ENCODE measurements around the gene KHDRBS2.

Gene KHDRBS2

DNA sequence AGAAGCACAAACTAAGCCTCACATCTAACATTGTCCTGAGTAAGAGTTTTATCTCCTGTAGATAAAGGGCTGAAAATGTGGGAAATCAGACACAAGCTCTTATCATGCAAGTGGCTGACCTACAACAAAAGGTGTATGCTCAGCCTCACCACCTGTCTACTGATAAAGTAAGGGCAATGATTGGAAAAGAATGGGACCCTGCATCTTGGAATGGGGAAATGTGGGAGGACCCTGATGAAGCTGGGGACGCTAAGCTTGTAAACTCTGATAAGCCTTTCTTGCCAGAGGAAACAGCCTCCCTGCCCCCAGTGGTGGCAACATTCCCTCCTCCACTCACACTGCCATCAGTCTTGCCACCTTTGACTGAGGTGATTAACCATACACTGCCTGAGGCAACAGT is 166.6 kb downstream of the KHDRBS2 start:
- in situ Hi-C loops (cut with HindIII; ENCODE audit: low sequenced_read_pairs) = no loop called here
- no peak for TF ChIP-seq CTCF (IDR thresholded peaks at IDR 0.05; ENCODE audit: low read depth, low read length, missing control alignments)
- no peak for DNase-seq (ENCODE audit: low read depth)
- no peak overlapping the region for H3K4me3 ChIP-seq (ENCODE audit: low read depth, low read length)

DNA sequence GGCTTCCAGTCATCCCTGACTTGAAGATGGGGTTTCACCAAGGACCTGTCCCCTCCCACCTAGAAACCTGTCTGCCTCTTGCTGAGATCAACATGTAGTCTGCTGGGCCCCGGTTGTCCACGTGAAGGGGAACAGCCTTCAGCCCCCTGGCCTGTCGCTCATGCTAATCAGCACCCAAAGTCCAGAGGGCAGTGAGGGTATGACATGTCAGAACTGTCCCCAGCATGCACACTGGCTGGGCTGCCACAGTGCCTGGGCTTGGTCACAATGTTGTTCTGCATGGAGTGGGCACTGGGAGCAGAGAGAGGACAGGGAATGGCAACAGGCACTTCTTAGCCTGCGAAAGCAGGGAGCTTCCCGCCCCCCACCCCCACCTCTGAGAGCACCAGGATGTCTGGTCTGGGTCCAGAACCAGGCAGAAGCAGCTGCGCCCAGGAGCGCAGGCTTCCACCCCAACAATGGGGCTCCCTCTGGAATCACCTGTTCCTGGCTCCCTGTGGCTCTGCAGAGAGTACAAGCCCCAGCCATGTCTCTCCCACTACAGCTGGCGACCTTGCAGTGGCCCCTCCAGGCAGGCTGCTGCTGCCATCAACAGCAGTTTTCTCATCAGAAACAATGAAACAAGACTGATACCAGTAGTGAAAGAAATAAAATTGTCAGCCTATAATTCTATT is 182.7 kb downstream of the KHDRBS2 start:
- H3K4me3 ChIP-seq (ENCODE audit: low read depth, low read length) = no peak overlapping the region
- DNase-seq (ENCODE audit: low read depth) = no peak
- TF ChIP-seq CTCF (IDR thresholded peaks at IDR 0.05; ENCODE audit: low read depth, low read length, missing control alignments) = no peak
- in situ Hi-C loops (cut with HindIII; ENCODE audit: low sequenced_read_pairs) = no loop called here

GRCh38 chr6:62102387-62102786 is 183.6 kb downstream of the KHDRBS2 start:
- no peak for DNase-seq (ENCODE audit: low read depth)
- in situ Hi-C loops (cut with HindIII; ENCODE audit: low sequenced_read_pairs) = no loop called here
- TF ChIP-seq CTCF (IDR thresholded peaks at IDR 0.05; ENCODE audit: low read depth, low read length, missing control alignments) = no peak
- H3K4me3 ChIP-seq (ENCODE audit: low read depth, low read length) = no peak overlapping the region

- in situ Hi-C loops (cut with HindIII; ENCODE audit: low sequenced_read_pairs) = no loop called here
- no peak overlapping the region for H3K4me3 ChIP-seq (ENCODE audit: low read depth, low read length)
- no peak for DNase-seq (ENCODE audit: low read depth)
- TF ChIP-seq CTCF (IDR thresholded peaks at IDR 0.05; ENCODE audit: low read depth, low read length, missing control alignments) = no peak
Measured at GRCh38 chr6:62090442-62091229, 195.4 kb downstream of the KHDRBS2 start.

- no peak for TF ChIP-seq CTCF (IDR thresholded peaks at IDR 0.05; ENCODE audit: low read depth, low read length, missing control alignments)
- no peak overlapping the region for H3K4me3 ChIP-seq (ENCODE audit: low read depth, low read length)
- in situ Hi-C loops (cut with HindIII; ENCODE audit: low sequenced_read_pairs) = no loop called here
- DNase-seq (ENCODE audit: low read depth) = no peak
Measured at GRCh38 chr6:62089781-62090180, 196.2 kb downstream of the KHDRBS2 start.

DNA sequence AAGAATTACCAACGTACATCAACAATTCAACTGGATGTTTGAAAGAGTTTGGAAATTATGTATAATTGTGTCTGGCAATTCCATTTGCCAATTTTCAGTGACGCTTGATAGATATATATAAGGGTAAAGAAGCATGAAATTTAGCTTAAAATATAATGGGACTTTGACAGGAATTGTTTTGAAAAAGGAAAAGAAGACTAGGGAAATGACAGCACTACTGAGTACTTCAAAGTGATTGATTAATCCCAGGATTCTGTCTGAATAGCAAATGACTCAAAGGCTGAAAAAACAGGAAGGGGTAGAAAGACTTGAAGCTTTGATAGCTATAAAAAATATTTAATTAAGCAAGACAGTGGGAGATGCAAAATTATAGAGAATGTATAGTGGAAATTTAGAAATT is 200.0 kb downstream of the KHDRBS2 start:
- no peak overlapping the region for H3K4me3 ChIP-seq (ENCODE audit: low read depth, low read length)
- in situ Hi-C loops (cut with HindIII; ENCODE audit: low sequenced_read_pairs) = no loop called here
- no peak for DNase-seq (ENCODE audit: low read depth)
- no peak for TF ChIP-seq CTCF (IDR thresholded peaks at IDR 0.05; ENCODE audit: low read depth, low read length, missing control alignments)

All from astrocyte of the cerebellum (primary cell).